ENCODE measurements around the gene CELF2.

The CELF2 gene

GRCh38 chr10:11284291-11285085 lies 266.8 kb downstream of the CELF2 start:
- DNase-seq = no peak

- DNase-seq = no peak
These were observed 267.5 kb downstream of the CELF2 start for GRCh38 chr10:11285171-11285570.

DNA sequence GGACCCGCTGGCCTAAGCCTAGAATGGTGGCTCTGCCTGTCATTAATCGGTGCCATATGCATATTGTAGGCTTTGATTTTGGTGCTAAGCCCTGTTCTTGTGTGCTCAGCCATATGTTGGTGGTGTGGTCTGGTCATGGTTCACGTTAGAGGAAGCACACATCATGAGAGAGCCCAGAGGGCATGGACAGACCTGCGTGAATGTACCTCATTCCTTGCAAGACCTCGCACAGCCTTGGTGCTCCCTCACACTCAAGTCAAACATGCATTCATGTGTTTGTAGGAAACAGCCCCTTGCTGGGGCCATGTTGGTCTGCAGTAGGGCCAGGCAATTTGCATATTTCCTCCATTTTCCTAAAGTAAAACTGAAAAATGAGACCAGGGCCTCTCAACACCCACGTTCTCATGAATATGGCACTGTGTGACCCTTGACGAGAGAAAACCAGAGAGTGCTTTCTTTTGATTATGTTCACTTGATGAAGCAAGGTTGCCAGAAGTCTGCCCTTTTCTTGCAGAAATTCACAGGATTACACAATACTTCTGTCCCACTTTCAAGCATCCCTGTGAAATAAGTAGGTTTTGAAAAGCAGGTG lies 268.7 kb downstream of the CELF2 start:
- DNase-seq = no peak

GRCh38 chr10:11288302-11288701 lies 270.6 kb downstream of the CELF2 start:
- no peak for DNase-seq

- DNase-seq = no peak
These were observed 272.7 kb downstream of the CELF2 start for GRCh38 chr10:11290156-11290890.

- DNase-seq = no peak
These were observed 275.1 kb downstream of the CELF2 start for GRCh38 chr10:11292576-11293302.

GRCh38 chr10:11293332-11293731 lies 275.7 kb downstream of the CELF2 start:
- no peak for DNase-seq

DNA sequence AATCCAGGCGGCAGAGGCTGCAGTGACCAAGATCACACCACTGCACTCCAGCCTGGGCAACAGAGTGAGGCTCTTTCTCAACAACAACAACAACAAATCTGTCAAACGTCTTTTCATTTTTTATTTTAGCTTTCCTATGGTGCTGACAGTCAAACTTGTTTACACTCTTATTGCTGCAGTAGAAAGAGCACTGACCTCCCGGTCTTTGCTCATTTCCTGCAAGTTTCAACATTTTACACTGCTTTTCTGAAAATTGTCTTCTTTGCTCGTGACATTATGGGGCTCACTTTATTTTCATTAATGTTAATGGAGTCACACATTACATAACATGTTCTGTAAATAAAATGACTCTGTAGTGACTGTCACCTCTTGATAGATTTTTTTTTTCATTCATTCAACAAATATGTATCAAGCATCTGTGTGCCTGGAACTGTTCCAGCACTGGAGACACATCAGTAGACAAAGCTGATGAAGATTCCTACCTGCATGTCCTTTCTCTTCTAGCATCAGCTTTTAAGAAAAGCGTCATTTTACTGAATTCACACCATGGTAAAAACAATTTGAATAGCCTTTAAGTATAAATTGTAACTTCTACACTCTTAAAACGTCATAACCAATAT lies 277.3 kb downstream of the CELF2 start:
- DNase-seq = no peak

- DNase-seq = peak; percentile 14
These were observed 277.8 kb downstream of the CELF2 start for GRCh38 chr10:11295492-11295891.

DNA sequence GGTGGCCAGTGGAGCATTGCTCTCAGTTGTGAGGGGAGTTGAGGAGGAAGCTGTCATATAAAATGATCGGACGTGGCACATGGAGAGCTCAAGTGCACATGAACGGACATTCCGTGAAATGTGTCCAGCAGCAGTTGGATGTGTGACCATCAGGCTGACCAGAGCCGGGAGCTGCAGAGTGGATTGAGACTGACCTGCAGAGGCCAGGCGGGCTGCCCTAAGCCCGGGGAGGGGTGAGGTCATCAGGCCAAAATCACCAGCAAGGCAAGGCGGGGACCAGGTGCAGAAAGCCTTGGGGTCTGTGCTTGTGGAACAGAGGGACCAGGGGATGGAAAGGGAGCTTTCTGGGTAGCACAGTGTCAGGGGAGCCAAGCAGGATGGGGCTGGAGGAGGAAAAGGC lies 279.5 kb downstream of the CELF2 start:
- no peak for DNase-seq

DNA sequence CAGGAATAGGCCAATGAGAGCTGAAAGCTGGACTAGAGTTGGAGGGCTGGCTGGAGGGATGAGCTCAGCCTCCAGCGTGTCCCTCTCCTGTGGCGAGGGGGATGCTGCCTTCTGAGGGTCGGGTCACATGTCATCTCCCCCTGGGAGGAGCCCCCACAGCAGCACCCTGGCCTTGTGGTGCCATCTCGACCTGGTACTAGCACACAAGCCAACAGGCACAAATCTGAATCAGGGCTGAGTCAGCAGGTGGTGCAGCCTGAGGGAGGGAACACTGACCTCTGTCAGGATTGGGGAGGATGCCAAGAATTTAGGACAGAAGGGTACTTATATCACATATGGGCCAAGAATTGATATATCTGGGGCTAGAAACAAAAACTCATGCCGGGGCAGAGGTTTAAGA lies 280.4 kb downstream of the CELF2 start:
- DNase-seq = no peak

DNA sequence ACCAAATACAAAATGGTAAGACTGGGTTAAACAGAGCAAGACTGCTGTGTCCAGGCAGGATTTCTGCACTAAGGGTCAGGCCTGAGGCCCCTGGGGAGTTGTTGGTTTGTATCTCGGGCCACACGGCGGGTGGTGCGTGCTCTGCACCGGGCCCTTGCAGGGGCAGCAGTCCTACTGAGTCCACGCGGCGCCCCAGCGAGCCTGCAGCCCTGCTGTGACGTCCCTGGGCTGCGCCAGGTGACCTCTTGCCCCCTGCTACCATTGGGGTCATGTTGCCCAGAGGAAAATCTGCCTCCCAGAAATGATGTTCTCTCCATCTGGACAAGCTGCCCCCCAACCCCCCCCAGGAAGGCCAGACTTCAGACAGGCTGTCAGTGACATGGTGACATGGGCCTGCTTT lies 281.5 kb downstream of the CELF2 start:
- no peak for DNase-seq

DNA sequence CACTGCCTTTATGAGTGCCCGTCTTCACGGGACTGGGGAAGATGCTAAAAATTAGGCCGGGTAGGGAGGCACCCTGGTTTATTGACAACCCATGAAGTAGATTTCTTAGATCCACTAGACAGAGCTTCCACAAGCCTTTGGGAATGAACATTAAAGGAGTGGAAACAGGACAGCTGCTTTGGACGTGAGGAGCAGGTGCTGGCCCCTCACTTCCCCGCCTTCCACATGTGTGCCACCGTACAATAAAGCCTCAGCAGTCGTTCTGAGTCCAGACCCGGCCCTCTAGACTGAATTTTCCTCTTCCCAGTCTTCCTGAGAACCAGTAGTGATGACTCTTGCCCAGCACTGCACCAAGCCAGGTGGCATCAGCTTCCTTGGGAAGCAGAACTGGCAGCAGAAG lies 282.4 kb downstream of the CELF2 start:
- DNase-seq = no peak

DNA sequence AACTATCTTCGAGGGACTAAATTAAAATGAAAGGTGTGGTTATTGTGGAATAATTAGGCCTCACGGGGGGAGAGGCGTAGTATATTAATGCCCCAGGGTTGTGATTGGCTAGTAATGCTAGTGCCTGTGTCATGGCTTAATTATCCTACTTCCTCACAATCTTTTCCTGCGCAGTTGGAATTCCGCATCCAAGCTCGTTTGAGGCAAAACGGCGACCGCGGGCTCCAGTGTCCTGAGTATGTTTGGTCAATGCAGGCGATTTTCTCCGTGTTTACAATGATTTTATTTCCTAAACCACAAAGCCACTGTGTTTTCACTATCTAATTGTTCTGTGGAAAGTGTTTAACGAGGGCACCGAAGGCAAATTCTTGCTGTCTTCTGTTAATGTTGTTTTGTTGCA lies 282.9 kb downstream of the CELF2 start:
- DNase-seq = no peak

- DNase-seq = no peak
These were observed 284.0 kb downstream of the CELF2 start for GRCh38 chr10:11301571-11302111.

- DNase-seq = no peak
These were observed 284.5 kb downstream of the CELF2 start for GRCh38 chr10:11302181-11302580.

DNA sequence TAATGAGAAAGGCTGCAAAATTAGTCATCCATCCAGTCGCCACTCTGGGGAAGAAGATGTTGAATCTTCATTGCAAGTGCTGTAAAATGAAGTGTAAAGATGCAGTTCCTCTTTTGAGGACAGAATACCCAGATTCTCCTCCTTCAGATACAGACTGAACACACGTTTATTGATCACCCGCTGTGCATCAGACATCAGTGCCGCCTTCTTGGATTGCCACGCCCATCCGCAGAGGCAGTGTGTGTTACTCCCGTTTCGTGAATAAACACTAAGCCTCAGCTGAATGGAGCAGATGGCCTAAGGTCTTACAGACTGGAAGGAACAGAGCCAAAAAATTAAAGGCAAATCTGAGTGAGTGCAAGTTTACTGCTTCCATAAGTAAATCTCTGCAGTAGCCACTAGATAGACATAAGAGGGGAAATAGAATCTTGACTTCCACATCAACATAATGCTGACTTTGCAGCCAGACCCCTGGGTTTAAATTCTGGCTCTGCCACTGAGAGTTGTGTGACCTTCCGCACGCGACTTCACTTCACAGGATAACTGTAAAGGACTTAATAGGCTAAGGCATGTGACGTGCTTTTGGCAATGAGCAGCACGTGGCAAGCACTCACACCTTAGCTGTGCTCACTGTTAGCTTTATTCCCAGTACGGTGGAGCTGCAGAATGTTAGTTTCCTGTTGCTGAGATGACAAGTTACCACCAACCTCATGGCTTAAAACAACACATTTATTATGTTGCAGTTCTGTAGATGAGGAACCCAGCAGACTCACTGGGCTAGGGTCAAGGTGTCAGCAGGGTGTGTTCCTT lies 285.9 kb downstream of the CELF2 start:
- no peak for DNase-seq

DNA sequence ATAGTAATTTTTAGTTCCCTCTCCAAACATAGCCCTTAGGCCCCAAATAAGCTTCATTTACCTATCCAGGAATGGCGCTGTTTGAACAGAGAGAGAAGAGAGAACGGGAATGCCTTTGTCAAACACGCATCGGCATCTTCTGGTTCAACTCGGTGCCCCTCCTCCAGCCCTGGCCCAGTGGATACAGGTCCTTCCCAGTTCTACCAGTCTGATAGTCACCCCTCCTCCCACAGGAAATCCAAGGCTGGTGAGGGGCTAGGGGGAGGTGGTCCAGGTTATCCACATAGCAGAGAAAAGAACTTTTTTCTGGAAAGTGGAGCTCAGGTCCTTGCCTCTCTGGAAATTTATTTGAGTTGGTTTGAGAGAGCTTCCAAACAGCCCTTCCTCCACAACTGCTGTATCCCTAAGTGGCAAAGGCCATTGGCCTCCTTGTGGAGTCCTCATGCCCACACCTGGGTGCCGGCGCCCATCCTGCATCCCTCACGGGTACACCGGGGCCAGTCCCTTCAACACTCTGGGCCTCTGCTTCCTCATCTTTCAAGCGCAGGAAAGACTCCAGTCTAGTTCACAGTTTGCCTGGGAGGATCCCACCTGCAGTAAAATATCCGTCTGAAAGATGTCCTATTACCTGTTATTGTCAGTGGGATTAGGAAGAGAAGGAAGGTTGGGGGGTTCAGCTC lies 287.4 kb downstream of the CELF2 start:
- DNase-seq = no peak

DNA sequence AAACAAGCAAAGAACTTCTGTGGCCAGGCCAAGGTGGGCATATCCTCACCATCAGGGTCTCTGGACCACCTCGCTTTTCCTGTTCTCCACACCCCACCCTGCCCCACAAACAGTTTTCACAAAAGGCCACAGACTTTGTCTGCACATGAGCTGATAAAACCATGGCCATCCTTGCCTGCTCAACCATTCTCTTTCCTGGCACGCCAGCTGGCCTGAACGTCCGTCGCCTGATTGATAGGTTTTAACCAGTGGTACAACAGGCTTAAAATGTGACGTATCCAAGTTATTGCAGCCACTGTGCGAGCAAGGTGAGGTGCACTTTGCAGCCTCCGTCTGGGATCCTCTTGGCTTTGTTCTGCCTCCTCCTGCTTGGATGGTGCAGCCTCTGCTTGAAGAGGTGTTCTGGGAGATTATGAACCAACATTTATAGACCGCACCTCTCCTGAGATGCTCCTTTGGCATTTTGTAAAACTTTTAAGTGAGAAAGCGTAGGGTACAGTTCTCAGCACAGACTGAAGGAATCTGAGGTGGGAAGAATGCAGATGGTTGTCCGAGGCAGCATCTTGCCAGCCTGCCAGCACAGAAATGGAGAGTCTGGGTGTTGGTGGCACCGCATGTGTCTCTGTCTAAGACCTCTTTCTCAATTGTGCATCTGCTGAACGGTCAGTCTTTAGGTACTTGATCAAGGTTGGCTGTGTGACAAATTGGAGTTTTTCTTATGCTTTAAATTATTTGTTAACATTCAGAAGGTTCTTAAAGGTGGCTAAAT lies 288.3 kb downstream of the CELF2 start:
- DNase-seq = no peak

- no peak for DNase-seq
These were observed 289.3 kb downstream of the CELF2 start for GRCh38 chr10:11307004-11307403.
